ENCODE data around the gene PER2. TPM values are rescaled to one million over a fixed set of nuclear protein-coding genes. Genes with fewer than 3 reads are reported as not detected.

PER2 gene
- total RNA-seq, 2 experiments from 2014 or later: 14.6 to 17.6 TPM

DNA sequence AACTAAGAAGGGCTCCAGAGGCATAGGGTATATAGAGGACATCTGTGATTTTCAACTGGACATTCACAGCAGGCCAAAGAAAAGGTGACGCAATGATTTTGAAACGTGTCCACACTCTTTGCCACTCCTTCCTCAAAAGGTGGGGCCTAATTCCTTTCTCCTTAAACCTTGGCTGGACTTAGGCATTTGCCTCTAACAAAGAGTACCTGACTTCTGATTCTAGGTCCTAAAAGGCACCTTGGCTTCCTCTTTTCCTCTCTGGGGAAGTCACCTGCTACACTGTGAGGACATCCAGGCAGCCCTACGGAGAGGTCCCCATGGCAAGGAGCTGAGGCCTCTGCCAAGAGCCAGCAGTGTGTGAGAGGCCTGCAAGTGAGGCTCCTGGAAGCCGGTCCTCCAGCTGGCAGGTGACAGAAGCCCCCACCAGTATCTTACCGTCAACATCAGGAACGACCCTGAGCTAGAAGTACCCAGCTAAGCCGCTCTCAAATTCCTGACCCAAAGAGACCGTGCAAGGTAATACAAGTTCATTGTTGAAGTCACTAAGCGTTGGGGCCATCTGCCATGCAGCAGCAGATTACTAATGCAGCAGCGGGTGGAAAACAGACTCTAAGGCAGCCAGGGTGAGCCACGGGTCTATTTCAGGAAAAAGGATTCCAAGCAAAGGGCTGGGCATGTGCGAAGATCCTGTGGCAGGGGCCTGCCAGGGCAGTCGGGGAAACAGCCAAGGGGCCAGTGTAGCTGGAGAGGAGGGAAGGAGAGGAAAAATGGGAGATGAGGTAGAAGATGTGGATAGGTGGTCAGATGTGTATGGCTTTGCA lies 41.2 kb downstream of the PER2 start:
- no peak for ATAC-seq
- no peak overlapping the region for H3K27ac Mint-ChIP-seq
- CTCF ChIA-PET: interaction anchor here (1.4 kb wide), 2 partner anchors 9 to 16 kb away, joined by 3 to 5 read pairs; no protein-coding TSS in a partner anchor
- no peaks in the 10 kb centered on the region for H3K9me3 Mint-ChIP-seq (ENCODE audit: insufficient read depth)
- peaks cover 17% of the 10 kb centered on the region for H3K36me3 Mint-ChIP-seq (ENCODE audit: low read depth)
- DNase-seq: no peak
- H3K27me3 Mint-ChIP-seq (ENCODE audit: low read depth): peaks cover 2% of the 10 kb centered on the region
- H3K4me1 Mint-ChIP-seq (ENCODE audit: low read depth): no peaks in the 10 kb centered on the region
- H3K4me3 Mint-ChIP-seq: no peak overlapping the region
- POLR2A ChIA-PET: no interaction called here

DNA sequence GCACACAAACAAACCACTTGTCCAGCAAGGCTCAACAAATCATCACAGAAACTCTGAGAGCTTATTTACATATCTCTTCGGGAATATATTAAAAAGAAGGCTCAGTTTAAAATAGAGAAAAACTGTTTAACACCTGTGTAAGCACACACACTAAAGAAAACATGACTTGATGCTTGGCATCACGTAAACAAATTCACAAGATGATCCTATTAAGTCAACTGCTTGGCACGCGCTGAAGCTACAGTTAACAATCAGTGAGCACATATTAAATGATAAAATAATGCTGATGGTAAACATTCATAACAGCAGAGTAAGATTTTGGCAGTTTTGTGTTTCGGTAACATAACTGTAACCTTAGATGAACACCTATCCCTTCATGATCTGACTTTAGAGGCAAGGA lies 44.3 kb downstream of the PER2 start:
- Mint-ChIP-seq H3K27ac (no peak overlapping the region), H3K27me3 (ENCODE audit: low read depth) (peaks cover 13% of the 10 kb centered on the region), H3K4me1 (ENCODE audit: low read depth) (peaks cover 2% of the 10 kb centered on the region), H3K9me3 (ENCODE audit: insufficient read depth) (no peaks in the 10 kb centered on the region), H3K4me3 (no peak overlapping the region), H3K36me3 (ENCODE audit: low read depth) (peaks cover 14% of the 10 kb centered on the region)
- ATAC-seq: no peak
- ChIA-PET CTCF (interaction anchor here (2.0 kb wide), 1 partner anchor 19 kb away, joined by 8 read pairs; no protein-coding TSS in a partner anchor), POLR2A (no interaction called here)
- DNase-seq: no peak

DNA sequence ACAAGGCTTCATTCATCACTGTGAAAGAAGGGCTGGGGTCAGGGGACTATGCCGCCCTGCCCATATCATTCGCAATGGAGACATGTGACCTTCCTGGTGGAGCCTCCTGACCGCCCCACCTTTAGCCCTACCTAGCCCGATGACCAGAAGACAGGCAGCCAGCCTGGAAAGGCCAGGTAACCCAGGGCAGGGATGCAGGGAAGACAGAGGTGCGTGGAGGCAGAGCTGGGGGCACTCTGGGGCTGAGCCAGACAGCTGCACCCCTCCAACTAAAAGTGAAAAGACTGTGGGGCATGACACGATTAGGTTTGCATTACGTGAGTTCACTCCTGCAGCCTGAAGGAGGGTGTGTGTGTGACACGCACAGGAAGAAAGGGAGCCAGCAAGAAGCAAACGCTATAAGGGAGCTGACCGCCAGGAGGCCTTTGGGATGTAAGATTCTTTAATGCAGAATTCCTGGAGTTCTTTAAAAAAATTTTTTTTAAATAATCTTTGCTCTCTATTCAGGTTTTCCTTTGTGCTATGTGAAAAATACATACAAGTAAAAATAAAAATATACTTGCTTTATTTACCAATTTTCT lies 44.8 kb downstream of the PER2 start:
- no peak for DNase-seq
- ChIA-PET CTCF (interaction anchor here (1.8 to 2.0 kb wide), 2 partner anchors 20 kb away, joined by 6 to 8 read pairs; no protein-coding TSS in a partner anchor), POLR2A (no interaction called here)
- Mint-ChIP-seq H3K4me1 (ENCODE audit: low read depth) (peaks cover 2% of the 10 kb centered on the region), H3K27ac (no peak overlapping the region), H3K27me3 (ENCODE audit: low read depth) (peaks cover 13% of the 10 kb centered on the region), H3K4me3 (no peak overlapping the region), H3K9me3 (ENCODE audit: insufficient read depth) (no peaks in the 10 kb centered on the region), H3K36me3 (ENCODE audit: low read depth) (peaks cover 14% of the 10 kb centered on the region)
- ATAC-seq: no peak

- ATAC-seq: no peak
- POLR2A ChIA-PET: no interaction called here
Measured at GRCh38 chr2:238242731-238243495, 45.5 kb downstream of the PER2 start.

DNA sequence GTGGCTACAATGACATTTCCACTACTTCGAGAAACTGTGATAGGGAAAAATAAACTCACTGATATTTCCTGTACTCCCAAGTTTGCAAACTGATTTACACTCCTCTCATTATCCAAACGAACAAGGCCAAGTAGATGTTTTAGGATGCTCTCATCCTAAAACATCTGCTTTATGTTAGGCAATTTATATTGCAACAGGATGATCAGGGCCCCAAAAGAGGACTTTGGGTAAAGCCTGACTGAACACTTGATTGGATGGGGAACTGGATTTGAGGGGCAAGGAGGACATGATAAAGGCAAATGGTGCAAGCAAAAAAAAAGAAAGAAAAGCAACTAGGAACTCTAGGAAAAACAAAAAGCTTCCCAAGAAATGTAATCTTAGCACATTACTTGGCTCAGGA lies 46.4 kb downstream of the PER2 start:
- Mint-ChIP-seq H3K4me3 (no peak overlapping the region), H3K27ac (no peak overlapping the region)

More at GRCh38 chr2:238242731-238243495, 45.5 kb downstream of the PER2 start:
- Mint-ChIP-seq H3K9me3 (ENCODE audit: insufficient read depth) (no peaks in the 10 kb centered on the region), H3K27me3 (ENCODE audit: low read depth) (peaks cover 18% of the 10 kb centered on the region), H3K4me1 (ENCODE audit: low read depth) (peaks cover 6% of the 10 kb centered on the region), H3K27ac (no peak overlapping the region), H3K36me3 (ENCODE audit: low read depth) (peaks cover 12% of the 10 kb centered on the region), H3K4me3 (no peak overlapping the region)
- DNase-seq: no peak
- CTCF ChIA-PET: interaction anchor here (1.8 kb wide), 1 partner anchor 20 kb away, joined by 6 read pairs; no protein-coding TSS in a partner anchor

DNA sequence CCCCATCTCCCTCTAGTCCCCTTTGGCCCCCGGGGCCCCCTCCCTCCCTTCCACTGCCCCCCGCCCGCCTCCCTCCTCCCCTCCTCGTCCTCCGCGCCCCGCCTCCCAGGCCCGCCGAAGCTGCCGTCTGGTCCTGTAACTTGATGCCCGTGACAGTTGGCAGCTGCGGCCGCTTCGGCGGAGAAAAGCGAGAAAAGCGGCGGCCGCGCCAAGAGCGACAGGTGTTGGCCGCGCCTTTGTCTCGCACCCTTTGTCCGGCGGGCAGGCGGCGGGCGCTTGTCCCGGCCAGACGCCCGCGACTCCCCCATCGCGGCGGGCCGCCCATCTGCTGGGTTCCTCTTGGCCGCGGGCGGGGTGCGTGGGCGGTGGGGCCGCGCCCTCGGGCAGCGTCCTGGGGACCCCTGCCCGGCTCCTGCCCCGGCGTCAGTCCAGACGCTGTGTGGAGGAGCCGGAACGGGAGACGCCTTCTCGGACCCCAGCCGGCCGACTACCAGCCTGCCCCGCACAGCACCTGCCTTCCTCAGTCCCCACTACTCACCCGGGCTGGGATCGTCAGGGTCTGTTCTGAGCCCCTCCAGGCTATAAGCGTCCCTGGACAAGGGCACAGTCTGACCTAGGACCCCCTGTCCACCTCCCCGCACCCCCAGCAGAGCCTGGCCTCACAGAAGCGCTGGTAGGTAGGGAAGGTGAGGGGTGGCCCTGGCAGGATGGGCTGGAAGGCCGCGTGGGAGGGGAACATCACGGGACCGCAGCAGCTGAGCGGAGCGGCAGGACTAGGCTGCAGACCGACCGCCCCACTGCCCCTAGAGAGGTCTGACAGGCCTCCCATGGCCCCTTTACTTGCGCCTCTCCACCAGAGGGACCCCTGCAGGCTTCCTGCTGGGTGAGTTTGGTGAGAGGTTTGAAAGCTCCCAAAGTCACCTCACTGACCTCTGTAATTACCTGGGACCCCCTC lies 47.4 kb downstream of the PER2 start:
- peaks cover 12% of the 10 kb centered on the region for H3K36me3 Mint-ChIP-seq (ENCODE audit: low read depth)
- peaks cover 6% of the 10 kb centered on the region for H3K4me1 Mint-ChIP-seq (ENCODE audit: low read depth)
- H3K9me3 Mint-ChIP-seq (ENCODE audit: insufficient read depth): no peaks in the 10 kb centered on the region
- CTCF ChIA-PET: no interaction called here
- no peak for DNase-seq
- POLR2A ChIA-PET: no interaction called here
- H3K27ac Mint-ChIP-seq: no peak overlapping the region
- H3K4me3 Mint-ChIP-seq: no peak overlapping the region
- no peak for ATAC-seq
- H3K27me3 Mint-ChIP-seq (ENCODE audit: low read depth): peaks cover 29% of the 10 kb centered on the region

More for the DNA sequence above, 46.4 kb downstream of the PER2 start:
- Mint-ChIP-seq H3K36me3 (ENCODE audit: low read depth) (peaks cover 12% of the 10 kb centered on the region), H3K4me1 (ENCODE audit: low read depth) (peaks cover 6% of the 10 kb centered on the region), H3K27me3 (ENCODE audit: low read depth) (peaks cover 24% of the 10 kb centered on the region), H3K9me3 (ENCODE audit: insufficient read depth) (no peaks in the 10 kb centered on the region)
- ChIA-PET POLR2A (no interaction called here), CTCF (interaction anchor here (1.8 kb wide), 1 partner anchor 21 kb away, joined by 6 read pairs; no protein-coding TSS in a partner anchor)
- ATAC-seq (no peak), DNase-seq (no peak)

DNA sequence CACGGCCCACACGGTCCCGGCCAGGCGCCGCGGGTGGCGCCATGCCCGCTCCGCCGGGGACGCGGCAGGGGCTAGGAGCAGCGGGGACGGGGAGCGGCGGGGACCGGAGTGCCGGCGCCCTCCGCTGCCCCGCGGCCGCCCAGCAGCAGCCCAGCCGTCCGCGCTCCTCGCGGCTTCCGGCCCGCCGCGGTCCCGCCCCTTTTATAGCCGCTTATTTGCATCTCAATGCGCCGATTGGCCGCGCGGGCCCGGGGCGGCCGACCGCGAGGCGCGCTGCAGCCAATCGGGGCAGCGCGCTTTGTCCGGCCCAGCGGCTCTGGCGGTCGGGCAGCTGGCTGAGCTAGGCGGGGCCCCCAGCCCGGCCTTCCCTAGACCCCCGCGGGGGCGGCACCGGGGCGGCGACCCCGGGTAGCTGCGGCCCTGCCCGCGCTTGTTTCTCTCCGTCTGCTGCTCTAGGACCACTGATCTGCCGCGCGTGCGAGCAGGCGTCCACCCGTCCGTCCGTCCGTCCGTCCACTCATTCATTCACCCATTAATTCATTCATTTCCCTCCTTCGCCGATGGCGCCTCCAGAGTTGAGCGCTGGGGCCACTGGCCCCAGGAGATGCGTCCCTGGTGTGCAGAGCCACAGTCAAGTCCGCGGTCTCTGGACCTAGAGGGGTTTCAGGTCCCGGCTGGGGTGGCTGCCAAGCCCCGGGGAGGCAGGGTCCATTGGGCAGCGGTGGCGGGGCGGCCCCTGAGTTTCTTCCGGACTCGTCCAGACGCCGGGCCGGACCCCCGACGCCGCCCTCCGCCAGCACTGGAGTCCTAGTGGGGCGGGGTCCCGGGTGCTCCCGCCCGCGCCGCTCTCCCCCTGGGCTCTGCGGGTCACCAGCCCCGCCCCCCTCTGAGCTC lies 48.3 kb downstream of the PER2 start, which contains the start of gene HES6:
HES6 (minus strand) TSS at position 176 of the 894 bp plus-strand sequence; CDS start at position 43, 133 bp downstream.
- ChIA-PET POLR2A (interaction anchor here (0.6 to 0.7 kb wide), 2 partner anchors 188 to 784 kb away, joined by 3 read pairs; no protein-coding TSS in a partner anchor), CTCF (interaction anchor here (1.6 kb wide), 1 partner anchor 23 kb away, joined by 6 read pairs; no protein-coding TSS in a partner anchor)
- Mint-ChIP-seq H3K9me3 (ENCODE audit: insufficient read depth) (no peaks in the 10 kb centered on the region), H3K4me1 (ENCODE audit: low read depth) (peaks cover 6% of the 10 kb centered on the region), H3K27ac (no peak within 1 kb of the TSS), H3K27me3 (ENCODE audit: low read depth) (peaks cover 39% of the 10 kb centered on the region), H3K36me3 (ENCODE audit: low read depth) (peaks cover 6% of the 10 kb centered on the region), H3K4me3 (peak within 1 kb of the TSS; percentile 81)
- DNase-seq (peak; percentile 83), ATAC-seq (peak; percentile 87)

GRCh38 chr2:238239543-238239862 lies 48.9 kb downstream of the PER2 start:
- H3K4me1 Mint-ChIP-seq (ENCODE audit: low read depth): peaks cover 6% of the 10 kb centered on the region
- H3K27me3 Mint-ChIP-seq (ENCODE audit: low read depth): peaks cover 40% of the 10 kb centered on the region
- POLR2A ChIA-PET: interaction anchor here (0.6 to 0.7 kb wide), 2 partner anchors 188 to 783 kb away, joined by 3 read pairs; no protein-coding TSS in a partner anchor
- CTCF ChIA-PET: interaction anchor here (1.4 to 1.6 kb wide), 2 partner anchors 24 to 44 kb away, joined by 4 to 6 read pairs; no protein-coding TSS in a partner anchor
- H3K36me3 Mint-ChIP-seq (ENCODE audit: low read depth): peaks cover 4% of the 10 kb centered on the region
- DNase-seq (peak; percentile 41), ATAC-seq (peak; percentile 35)
- no peaks in the 10 kb centered on the region for H3K9me3 Mint-ChIP-seq (ENCODE audit: insufficient read depth)
- H3K4me3 Mint-ChIP-seq: no peak overlapping the region
- no peak overlapping the region for H3K27ac Mint-ChIP-seq

GRCh38 chr2:238238766-238239542 lies 49.5 kb downstream of the PER2 start:
- ATAC-seq: peak; percentile 29
- DNase-seq: peak; percentile 60
- POLR2A ChIA-PET: no interaction called here
- Mint-ChIP-seq H3K27me3 (ENCODE audit: low read depth) (peaks cover 41% of the 10 kb centered on the region), H3K4me3 (peak overlapping the region; percentile 39), H3K27ac (no peak overlapping the region), H3K9me3 (ENCODE audit: insufficient read depth) (no peaks in the 10 kb centered on the region), H3K4me1 (ENCODE audit: low read depth) (peaks cover 6% of the 10 kb centered on the region), H3K36me3 (ENCODE audit: low read depth) (no peaks in the 10 kb centered on the region)
- CTCF ChIA-PET: interaction anchor here (1.4 to 1.6 kb wide), 2 partner anchors 24 to 44 kb away, joined by 4 to 6 read pairs; no protein-coding TSS in a partner anchor

Data from activated CD8-positive, alpha-beta T cell treated with anti-CD3 and anti-CD28 coated beads, Interleukin-2, amount 10 ng/mL, durations not matched to agents 7 days and 5 days (primary cell).